ENCODE results near the gene TNFAIP3. TPM values are rescaled to one million over a fixed set of nuclear protein-coding genes. Genes with fewer than 3 reads are reported as not detected.

The TNFAIP3 gene
- total RNA-seq, 1 donor from 2014 or later: 4.8 TPM

GRCh38 chr6:137901454-137901853 lies 34.4 kb downstream of the TNFAIP3 start:
- no peak for DNase-seq (ENCODE audit: low read depth, low spot score)

GRCh38 chr6:137902699-137903098 lies 35.6 kb downstream of the TNFAIP3 start:
- no peak for DNase-seq (ENCODE audit: low read depth, low spot score)

- no peak for DNase-seq (ENCODE audit: low read depth, low spot score)
These were observed 36.3 kb downstream of the TNFAIP3 start for GRCh38 chr6:137903274-137903932.

GRCh38 chr6:137903933-137904821 lies 37.1 kb downstream of the TNFAIP3 start:
- DNase-seq (ENCODE audit: low read depth, low spot score): no peak

- no peak for DNase-seq (ENCODE audit: low read depth, low spot score)
These were observed 38.0 kb downstream of the TNFAIP3 start for GRCh38 chr6:137904822-137905617.

GRCh38 chr6:137906020-137906472 lies 39.0 kb downstream of the TNFAIP3 start:
- DNase-seq (ENCODE audit: low read depth, low spot score): no peak

GRCh38 chr6:137907170-137907569 lies 40.1 kb downstream of the TNFAIP3 start:
- DNase-seq (ENCODE audit: low read depth, low spot score): no peak

GRCh38 chr6:137909533-137909932 lies 42.5 kb downstream of the TNFAIP3 start:
- DNase-seq (ENCODE audit: low read depth, low spot score): no peak

- DNase-seq (ENCODE audit: low read depth, low spot score): no peak
These were observed 43.4 kb downstream of the TNFAIP3 start for GRCh38 chr6:137910424-137910834.

GRCh38 chr6:137910843-137911456 lies 43.9 kb downstream of the TNFAIP3 start:
- no peak for DNase-seq (ENCODE audit: low read depth, low spot score)

GRCh38 chr6:137911675-137912191 lies 44.7 kb downstream of the TNFAIP3 start:
- DNase-seq (ENCODE audit: low read depth, low spot score): no peak

GRCh38 chr6:137912813-137913212 lies 45.8 kb downstream of the TNFAIP3 start:
- no peak for DNase-seq (ENCODE audit: low read depth, low spot score)

GRCh38 chr6:137913434-137913833 lies 46.4 kb downstream of the TNFAIP3 start:
- no peak for DNase-seq (ENCODE audit: low read depth, low spot score)

GRCh38 chr6:137913996-137914529 lies 47.0 kb downstream of the TNFAIP3 start:
- DNase-seq (ENCODE audit: low read depth, low spot score): no peak

- DNase-seq (ENCODE audit: low read depth, low spot score): no peak
These were observed 47.6 kb downstream of the TNFAIP3 start for GRCh38 chr6:137914530-137915193.

GRCh38 chr6:137915790-137916189 lies 48.7 kb downstream of the TNFAIP3 start:
- DNase-seq (ENCODE audit: low read depth, low spot score): no peak

- DNase-seq (ENCODE audit: low read depth, low spot score): no peak
These were observed 50.7 kb downstream of the TNFAIP3 start for GRCh38 chr6:137917551-137918325.

- DNase-seq (ENCODE audit: low read depth, low spot score): no peak
These were observed 52.4 kb downstream of the TNFAIP3 start for GRCh38 chr6:137919502-137919823.

- DNase-seq (ENCODE audit: low read depth, low spot score): peak; percentile 24
These were observed 53.0 kb downstream of the TNFAIP3 start for GRCh38 chr6:137919837-137920730.

Measured in pulmonary artery endothelial cell (primary cell).